Measurements from ENCODE around the gene GABBR2.

The GABBR2 gene

DNA sequence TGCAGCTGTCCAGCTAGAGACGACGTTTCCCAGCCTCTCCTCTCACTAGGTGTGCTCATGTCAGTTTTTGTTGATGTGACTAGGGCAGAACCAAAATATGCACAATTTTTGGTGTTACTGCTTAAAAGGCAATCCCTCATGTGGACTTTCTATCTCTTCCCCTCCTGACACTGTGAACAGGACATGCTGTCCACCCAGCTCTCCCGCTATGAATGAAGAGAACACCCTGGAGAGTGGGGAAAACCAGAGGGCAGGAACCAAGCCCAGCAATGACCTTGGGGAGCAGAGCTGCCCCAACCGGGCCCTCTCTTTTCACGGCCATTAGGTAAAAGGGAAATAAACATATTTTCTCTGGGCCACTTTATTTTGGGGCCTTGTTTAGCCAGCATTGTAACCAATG is 406.6 kb downstream of the GABBR2 start:
- no peak for DNase-seq (ENCODE audit: low read depth)
- TF ChIP-seq, protein P1, sequence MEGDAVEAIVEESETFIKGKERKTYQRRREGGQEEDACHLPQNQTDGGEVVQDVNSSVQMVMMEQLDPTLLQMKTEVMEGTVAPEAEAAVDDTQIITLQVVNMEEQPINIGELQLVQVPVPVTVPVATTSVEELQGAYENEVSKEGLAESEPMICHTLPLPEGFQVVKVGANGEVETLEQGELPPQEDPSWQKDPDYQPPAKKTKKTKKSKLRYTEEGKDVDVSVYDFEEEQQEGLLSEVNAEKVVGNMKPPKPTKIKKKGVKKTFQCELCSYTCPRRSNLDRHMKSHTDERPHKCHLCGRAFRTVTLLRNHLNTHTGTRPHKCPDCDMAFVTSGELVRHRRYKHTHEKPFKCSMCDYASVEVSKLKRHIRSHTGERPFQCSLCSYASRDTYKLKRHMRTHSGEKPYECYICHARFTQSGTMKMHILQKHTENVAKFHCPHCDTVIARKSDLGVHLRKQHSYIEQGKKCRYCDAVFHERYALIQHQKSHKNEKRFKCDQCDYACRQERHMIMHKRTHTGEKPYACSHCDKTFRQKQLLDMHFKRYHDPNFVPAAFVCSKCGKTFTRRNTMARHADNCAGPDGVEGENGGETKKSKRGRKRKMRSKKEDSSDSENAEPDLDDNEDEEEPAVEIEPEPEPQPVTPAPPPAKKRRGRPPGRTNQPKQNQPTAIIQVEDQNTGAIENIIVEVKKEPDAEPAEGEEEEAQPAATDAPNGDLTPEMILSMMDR (IDR thresholded peaks at IDR 0.05; ENCODE audit: control insufficient read depth, extremely low read depth, insufficient read depth) = no peak
- no peak overlapping the region for H3K4me3 ChIP-seq (ENCODE audit: low read depth, low read length)

DNA sequence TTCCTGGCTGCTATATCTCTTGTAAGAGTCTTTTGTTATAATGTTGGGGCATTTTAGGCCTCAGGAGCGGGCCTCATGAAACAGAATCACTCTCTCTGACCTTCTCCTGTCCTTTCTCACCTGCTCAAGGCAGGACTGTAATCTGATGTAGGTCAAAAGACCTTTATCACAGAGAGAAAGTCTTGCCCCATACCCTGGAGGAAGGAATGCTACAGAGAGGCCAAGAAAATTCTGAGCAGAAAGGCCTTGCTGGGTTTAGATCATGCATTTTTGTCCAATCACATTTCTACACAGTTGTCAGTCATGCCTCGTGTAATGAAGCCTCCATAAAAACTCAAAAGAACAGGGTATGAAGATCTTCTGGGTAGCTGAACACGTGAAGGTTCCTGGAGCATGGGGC is 408.1 kb downstream of the GABBR2 start:
- H3K4me3 ChIP-seq (ENCODE audit: low read depth, low read length) = no peak overlapping the region
- no peak for DNase-seq (ENCODE audit: low read depth)
- TF ChIP-seq, protein P1 (IDR thresholded peaks at IDR 0.05; ENCODE audit: control insufficient read depth, extremely low read depth, insufficient read depth) = no peak

DNA sequence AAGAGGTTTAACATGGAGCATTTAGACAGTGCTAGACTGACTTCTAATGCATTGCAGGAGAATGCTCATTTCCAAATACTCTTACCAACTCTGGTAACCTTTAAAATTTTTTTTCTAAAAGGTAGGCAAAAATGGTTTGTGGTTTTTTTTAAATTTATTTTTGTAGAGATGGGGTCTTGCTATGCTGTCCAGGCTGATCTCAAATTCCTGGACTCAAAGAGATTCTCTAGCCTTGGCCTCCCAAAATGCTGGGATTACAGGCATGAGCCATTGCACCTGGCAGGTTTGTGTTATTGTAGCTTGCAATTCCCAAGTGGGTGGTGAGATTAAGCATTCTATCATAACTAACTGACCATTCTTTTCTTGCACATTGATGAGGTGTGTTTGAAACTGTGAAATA is 410.3 kb downstream of the GABBR2 start:
- TF ChIP-seq, protein P1 (IDR thresholded peaks at IDR 0.05; ENCODE audit: control insufficient read depth, extremely low read depth, insufficient read depth) = no peak
- no peak for DNase-seq (ENCODE audit: low read depth)
- H3K4me3 ChIP-seq (ENCODE audit: low read depth, low read length) = no peak overlapping the region

DNA sequence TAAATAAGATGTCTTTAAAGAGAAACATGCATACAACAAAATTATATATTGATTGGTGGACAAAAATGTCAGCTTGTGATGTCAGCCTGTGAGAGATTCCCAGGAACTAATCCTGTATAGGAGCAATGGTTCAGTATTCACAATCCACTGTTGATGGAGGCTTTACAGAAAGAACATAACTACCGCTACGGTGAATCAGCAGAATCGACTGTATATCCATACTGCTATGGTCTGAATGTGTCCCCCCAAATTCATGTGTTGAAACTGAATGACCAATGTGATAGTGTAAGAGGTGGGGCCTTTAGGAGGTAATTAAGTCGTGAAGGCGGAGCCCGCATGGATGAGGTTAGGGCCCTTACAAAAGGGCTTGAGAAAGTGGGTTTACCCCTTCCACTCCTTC is 412.9 kb downstream of the GABBR2 start:
- H3K4me3 ChIP-seq (ENCODE audit: low read depth, low read length) = no peak overlapping the region
- TF ChIP-seq, protein P1 (IDR thresholded peaks at IDR 0.05; ENCODE audit: control insufficient read depth, extremely low read depth, insufficient read depth) = no peak
- no peak for DNase-seq (ENCODE audit: low read depth)

DNA sequence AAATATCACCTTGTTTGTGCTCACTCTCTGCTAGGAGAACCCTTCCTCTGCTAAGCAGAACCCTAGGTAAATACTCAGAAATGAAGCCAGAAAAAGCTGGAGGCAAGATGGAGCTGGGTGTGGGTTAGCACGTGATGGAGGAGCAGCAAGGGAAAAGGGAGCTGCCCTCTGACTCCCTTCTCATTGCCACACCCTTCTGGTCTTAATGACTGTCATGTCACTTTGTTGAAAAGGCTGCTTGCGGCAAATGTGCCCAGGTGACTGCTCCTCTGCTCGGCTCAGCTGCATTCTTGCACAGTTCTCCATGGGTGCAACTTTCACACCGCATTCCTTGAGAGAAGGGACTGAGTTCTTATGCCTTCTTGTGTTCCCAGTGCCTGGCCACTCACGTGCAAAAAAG is 416.9 kb downstream of the GABBR2 start:
- no peak overlapping the region for H3K4me3 ChIP-seq (ENCODE audit: low read depth, low read length)
- TF ChIP-seq, protein P1 (IDR thresholded peaks at IDR 0.05; ENCODE audit: control insufficient read depth, extremely low read depth, insufficient read depth) = no peak
- DNase-seq (ENCODE audit: low read depth) = no peak

DNA sequence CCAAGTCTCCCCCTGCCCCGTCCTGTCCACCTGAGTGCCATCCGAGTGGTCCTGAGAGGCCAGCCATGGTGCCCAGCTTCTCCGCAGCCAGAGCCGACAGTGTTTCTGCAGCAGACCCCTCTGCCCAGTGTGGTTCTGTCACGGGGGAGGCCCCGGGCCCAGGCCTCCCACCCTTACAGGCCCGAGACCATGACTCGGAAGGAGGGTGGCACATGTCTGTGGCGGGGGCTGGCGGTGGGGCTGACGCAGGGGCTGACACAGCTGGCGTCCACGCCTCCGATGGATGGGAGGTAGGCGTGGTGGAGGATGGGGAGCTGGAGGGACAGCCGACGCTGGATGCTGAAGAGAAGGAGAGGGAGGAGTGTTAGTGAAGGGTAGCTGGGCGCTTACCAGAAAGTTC is 418.3 kb downstream of the GABBR2 start:
- no peak for DNase-seq (ENCODE audit: low read depth)
- TF ChIP-seq, protein P1 (IDR thresholded peaks at IDR 0.05; ENCODE audit: control insufficient read depth, extremely low read depth, insufficient read depth) = no peak
- H3K4me3 ChIP-seq (ENCODE audit: low read depth, low read length) = no peak overlapping the region

DNA sequence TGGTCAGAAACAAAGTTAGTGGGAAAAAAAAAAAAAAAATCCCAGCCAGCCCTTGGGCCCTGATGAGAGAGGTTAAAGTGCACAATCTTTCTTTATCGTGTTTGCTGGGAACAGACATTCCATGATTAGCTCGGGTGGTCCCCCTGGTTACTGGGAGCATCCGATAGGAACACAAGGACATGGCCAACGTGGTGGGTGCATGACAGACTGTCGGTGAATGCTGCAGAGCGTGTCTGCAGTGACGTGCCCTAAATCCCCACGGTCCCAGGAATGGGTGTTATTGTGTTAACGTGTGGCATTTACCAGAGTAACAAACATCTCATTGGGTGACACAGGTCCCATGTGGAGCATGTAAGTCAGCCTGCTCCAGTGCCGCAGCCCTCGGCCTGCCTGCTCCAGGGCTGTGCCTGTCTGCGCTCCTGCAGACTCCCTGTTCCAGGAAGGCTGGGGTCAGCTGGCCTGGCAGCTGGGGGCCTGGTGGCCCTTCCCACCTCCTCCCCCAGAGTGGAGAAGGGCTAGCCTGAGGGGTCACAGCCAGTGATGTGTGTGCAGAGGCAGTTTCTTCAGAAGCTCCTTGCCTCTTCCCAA is 419.0 kb downstream of the GABBR2 start:
- no peak overlapping the region for H3K4me3 ChIP-seq (ENCODE audit: low read depth, low read length)
- TF ChIP-seq, protein P1 (IDR thresholded peaks at IDR 0.05; ENCODE audit: control insufficient read depth, extremely low read depth, insufficient read depth) = no peak
- no peak for DNase-seq (ENCODE audit: low read depth)

Measured in LNCaP clone FGC (cell line).